ENCODE results near the gene UGGT1. TPM values are rescaled to one million over a fixed set of nuclear protein-coding genes. Genes with fewer than 3 reads are reported as not detected.

Gene UGGT1
- total and polyA plus RNA-seq, 5 donors = 9.1 to 35.7 (median 34.3) TPM

DNA sequence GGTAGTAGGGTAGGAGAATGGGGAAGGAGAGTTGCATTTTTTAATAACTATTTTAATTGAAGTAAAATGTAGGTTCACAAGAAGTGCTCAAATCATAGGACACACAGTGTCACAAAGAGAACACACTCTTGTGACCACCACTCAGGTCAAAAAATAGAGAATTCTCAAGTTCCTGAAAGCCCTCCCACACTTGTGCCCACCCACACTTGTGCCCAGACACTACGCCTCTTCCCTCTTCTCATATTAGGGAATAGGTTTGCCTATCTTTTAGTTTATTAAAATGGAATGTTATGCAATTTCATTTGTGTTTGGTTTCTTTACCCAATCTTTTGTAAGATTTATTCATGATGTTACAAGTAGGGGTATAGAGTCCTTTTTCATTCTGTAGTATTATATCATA lies 67.2 kb downstream of the UGGT1 start:
- Histone ChIP-seq H3K4me3 (ENCODE audit: low read length) (no peak overlapping the region), H3K9me3 (ENCODE audit: control insufficient read depth, low read length) (no peaks in the 10 kb centered on the region), H3K27ac (ENCODE audit: low read length) (no peak overlapping the region), H3K4me1 (ENCODE audit: control insufficient read depth, insufficient read depth, low read length) (no peaks in the 10 kb centered on the region), H3K27me3 (ENCODE audit: control insufficient read depth, insufficient read depth) (no peaks in the 10 kb centered on the region)
- intact Hi-C loops (cut with DNase I) = no loop called here
- ATAC-seq = no peak
- 100% methylated on average over 1 of the region's 1 CpG for WGBS
- DNase-seq = no peak

DNA sequence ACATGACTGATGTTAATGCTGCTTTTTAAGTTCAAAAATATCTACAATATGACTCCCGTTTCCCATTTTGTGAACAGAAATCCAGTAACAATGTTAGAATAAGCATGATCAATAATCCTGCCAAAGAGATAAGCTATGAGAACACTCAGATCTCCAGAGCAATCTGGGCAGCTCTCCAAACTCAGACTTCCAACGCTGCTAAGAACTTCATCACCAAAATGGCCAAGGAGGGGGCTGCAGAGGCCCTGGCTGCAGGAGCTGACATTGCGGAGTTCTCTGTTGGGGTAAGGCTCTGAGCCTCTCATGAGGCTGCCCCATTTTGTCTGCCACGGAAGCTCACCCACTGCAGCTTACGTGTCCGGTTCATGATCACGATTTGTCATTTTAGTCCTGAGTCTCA lies 68.4 kb downstream of the UGGT1 start:
- Histone ChIP-seq H3K27ac (ENCODE audit: low read length) (no peak overlapping the region), H3K27me3 (ENCODE audit: control insufficient read depth, insufficient read depth) (no peaks in the 10 kb centered on the region), H3K9me3 (ENCODE audit: control insufficient read depth, low read length) (no peaks in the 10 kb centered on the region), H3K4me3 (ENCODE audit: low read length) (no peak overlapping the region), H3K4me1 (ENCODE audit: control insufficient read depth, insufficient read depth, low read length) (no peaks in the 10 kb centered on the region)
- 78% methylated on average over 7 of the region's 7 CpGs for WGBS
- no peak for DNase-seq
- intact Hi-C loops (cut with DNase I) = no loop called here
- ATAC-seq = no peak

DNA sequence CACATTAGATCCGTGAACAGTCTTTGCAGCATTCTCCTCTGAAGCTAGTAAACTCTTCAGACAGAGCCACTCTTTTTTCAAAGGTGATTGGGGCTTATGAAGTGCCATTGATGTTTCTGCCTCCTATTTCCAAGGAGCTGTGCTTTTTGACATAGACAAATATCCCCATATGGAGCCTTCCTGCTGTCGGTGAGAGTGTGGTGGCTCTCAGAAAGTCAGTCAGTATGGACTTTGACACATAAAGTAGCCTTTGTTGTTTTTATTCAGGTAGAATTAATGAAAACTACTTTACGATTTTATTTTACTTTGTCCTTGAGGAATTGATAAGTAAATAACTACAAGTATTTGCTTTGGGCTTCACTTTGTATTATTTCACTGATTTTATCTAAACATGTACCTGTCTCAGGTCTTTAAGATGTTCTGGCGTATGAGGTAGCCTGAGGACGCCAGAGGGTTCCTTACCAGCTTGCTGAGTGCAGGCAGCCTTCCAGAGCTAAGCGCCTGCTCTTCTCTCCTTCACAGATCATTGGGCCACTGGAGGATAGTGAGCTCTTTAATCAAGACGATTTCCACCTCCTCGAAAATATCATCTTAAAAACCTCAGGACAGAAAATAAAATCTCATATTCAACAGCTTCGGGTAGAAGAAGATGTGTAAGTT lies 69.7 kb downstream of the UGGT1 start:
- DNase-seq (no peak), ATAC-seq (no peak)
- no peaks in the 10 kb centered on the region for H3K9me3 ChIP-seq (ENCODE audit: control insufficient read depth, low read length)
- H3K4me3 ChIP-seq (ENCODE audit: low read length) = no peak overlapping the region
- 93% methylated on average over 9 of the region's 9 CpGs for WGBS
- intact Hi-C loops (cut with DNase I) = no loop called here
- H3K27ac ChIP-seq (ENCODE audit: low read length) = no peak overlapping the region
- no peaks in the 10 kb centered on the region for H3K4me1 ChIP-seq (ENCODE audit: control insufficient read depth, insufficient read depth, low read length)
- H3K27me3 ChIP-seq (ENCODE audit: control insufficient read depth, insufficient read depth) = no peaks in the 10 kb centered on the region

DNA sequence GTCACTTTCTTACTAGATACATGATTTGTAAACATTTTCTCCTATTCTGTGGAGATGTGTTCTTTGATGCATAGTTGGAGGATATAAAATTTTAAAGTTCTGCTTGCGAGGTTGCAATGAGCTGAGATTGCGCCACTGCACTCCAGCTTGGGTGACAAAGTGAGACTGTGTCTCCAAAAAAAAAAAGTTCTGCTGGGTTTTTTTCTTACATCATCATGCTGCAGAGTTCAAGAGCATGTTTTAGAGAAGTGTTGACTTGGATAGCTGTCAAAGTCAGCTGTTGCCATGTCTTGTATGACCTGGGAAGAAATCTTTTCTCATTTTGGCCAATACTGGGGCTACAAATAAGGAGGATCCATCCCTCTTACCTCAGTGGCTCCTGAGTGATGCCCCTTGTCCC lies 71.3 kb downstream of the UGGT1 start:
- Histone ChIP-seq H3K4me3 (ENCODE audit: low read length) (no peak overlapping the region), H3K9me3 (ENCODE audit: control insufficient read depth, low read length) (no peaks in the 10 kb centered on the region), H3K27me3 (ENCODE audit: control insufficient read depth, insufficient read depth) (no peaks in the 10 kb centered on the region), H3K4me1 (ENCODE audit: control insufficient read depth, insufficient read depth, low read length) (no peaks in the 10 kb centered on the region), H3K27ac (ENCODE audit: low read length) (no peak overlapping the region)
- DNase-seq (peak in 2 of 3 donors; percentile 30 to 58), ATAC-seq (peak; percentile 31 to 60)
- intact Hi-C loops (cut with DNase I) = no loop called here
- 84% methylated on average over 2 of the region's 2 CpGs for WGBS

DNA sequence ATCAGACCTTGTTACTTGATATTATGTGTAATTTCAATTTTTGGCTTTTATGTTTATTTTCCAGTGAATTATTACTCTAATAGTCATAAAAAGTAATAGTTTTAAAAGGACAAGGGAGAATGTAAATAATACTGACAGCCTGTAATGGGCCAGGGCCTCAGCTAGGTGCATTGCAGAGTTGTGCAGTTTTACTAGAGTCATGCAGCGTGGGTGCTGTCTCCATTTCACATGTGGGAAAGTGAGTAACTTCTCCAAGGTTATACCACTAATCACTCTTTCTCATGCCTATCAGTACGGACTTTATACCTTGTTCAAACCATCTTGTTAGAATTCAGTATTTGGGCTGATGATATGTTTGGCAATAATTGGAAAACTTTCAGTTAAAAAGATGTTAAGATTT lies 73.3 kb downstream of the UGGT1 start:
- intact Hi-C loops (cut with DNase I) = no loop called here
- no peak for ATAC-seq
- Histone ChIP-seq H3K4me3 (ENCODE audit: low read length) (no peak overlapping the region), H3K4me1 (ENCODE audit: control insufficient read depth, insufficient read depth, low read length) (no peaks in the 10 kb centered on the region), H3K9me3 (ENCODE audit: control insufficient read depth, low read length) (no peaks in the 10 kb centered on the region), H3K27ac (ENCODE audit: low read length) (no peak overlapping the region), H3K27me3 (ENCODE audit: control insufficient read depth, insufficient read depth) (no peaks in the 10 kb centered on the region)
- 95% methylated on average over 2 of the region's 2 CpGs for WGBS
- DNase-seq = no peak

DNA sequence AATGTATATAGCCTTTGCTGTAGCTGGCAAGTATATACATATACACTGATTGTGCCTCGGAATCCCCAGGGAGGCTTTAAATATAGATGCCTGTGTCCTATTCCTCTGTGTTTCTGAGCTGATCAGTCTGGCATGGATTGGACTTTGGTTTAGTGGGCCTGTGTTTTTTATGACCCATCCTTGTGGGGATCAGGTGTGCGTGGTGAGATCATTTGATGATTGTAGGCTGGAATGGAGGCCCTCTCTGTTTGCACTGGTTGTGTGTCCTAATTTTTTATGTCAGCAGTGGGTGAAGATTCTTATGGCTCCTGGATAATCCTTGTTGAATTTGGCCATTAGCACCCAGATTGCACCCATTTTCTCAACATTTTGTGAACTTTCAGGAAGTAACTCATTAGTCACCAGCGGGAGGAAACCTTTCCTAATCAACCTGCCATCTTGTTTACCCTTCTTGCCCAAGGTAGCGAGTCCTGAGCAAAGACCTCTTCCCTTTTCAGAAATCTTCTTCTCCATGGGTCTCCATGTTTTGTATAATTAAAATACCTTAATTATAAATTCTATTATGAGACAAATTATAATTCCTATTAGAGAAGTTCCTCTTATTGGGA lies 75.8 kb downstream of the UGGT1 start:
- intact Hi-C loops (cut with DNase I) = no loop called here
- WGBS = 88% methylated on average over 4 of the region's 4 CpGs
- Histone ChIP-seq H3K4me1 (ENCODE audit: control insufficient read depth, insufficient read depth, low read length) (no peaks in the 10 kb centered on the region), H3K9me3 (ENCODE audit: control insufficient read depth, low read length) (no peaks in the 10 kb centered on the region), H3K4me3 (ENCODE audit: low read length) (no peak overlapping the region), H3K27ac (ENCODE audit: low read length) (no peak overlapping the region), H3K27me3 (ENCODE audit: control insufficient read depth, insufficient read depth) (no peaks in the 10 kb centered on the region)
- ATAC-seq (no peak), DNase-seq (no peak)

DNA sequence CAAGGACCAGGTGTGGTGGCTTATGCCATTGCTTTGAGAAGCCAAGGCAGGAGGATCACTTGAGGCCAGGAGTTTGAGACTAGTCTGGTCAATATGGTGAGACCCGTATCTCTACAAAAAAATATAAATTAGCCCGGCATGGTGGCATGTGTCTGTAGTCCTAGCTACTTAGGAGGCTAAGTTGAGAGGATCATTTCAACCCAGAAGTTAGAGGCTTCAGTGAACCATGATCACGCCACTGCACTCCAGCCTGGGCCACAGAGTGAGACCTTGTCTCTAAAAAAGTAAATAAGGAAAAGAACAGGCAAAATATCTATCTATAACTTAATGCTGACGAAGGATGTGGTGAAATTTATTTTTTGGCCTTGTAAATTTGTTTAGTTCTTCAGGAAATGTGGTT lies 78.1 kb downstream of the UGGT1 start:
- H3K4me1 ChIP-seq (ENCODE audit: control insufficient read depth, insufficient read depth, low read length) = no peaks in the 10 kb centered on the region
- no peaks in the 10 kb centered on the region for H3K27me3 ChIP-seq (ENCODE audit: control insufficient read depth, insufficient read depth)
- no peak overlapping the region for H3K4me3 ChIP-seq (ENCODE audit: low read length)
- intact Hi-C loops (cut with DNase I) = no loop called here
- DNase-seq (no peak), ATAC-seq (no peak)
- 90% methylated on average over 4 of the region's 4 CpGs for WGBS
- no peaks in the 10 kb centered on the region for H3K9me3 ChIP-seq (ENCODE audit: control insufficient read depth, low read length)
- no peak overlapping the region for H3K27ac ChIP-seq (ENCODE audit: low read length)

DNA sequence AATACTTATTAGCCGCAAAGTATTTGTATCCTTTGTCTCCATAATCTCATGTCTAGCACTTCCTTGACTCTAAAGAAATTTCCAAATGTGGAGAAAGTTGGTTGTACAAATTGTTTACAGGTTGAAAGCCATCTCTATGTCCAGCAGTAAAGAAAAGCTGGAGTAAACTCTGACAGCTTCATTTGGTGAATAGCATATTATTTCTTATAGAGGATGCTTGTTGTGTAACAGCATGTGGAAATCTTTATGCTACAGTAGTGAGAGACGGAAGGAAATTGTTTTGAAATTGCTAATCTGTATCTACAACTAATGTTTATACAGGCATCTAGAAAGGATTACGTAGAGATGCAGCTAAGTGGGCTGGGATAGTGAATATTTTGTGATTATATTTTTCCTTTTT lies 78.5 kb downstream of the UGGT1 start:
- DNase-seq = no peak
- 69% methylated on average over 3 of the region's 3 CpGs for WGBS
- intact Hi-C loops (cut with DNase I) = no loop called here
- no peak overlapping the region for H3K4me3 ChIP-seq (ENCODE audit: low read length)
- H3K27ac ChIP-seq (ENCODE audit: low read length) = no peak overlapping the region
- ATAC-seq = peak; percentile 33 to 69
- H3K4me1 ChIP-seq (ENCODE audit: control insufficient read depth, insufficient read depth, low read length) = no peaks in the 10 kb centered on the region
- H3K9me3 ChIP-seq (ENCODE audit: control insufficient read depth, low read length) = no peaks in the 10 kb centered on the region
- no peaks in the 10 kb centered on the region for H3K27me3 ChIP-seq (ENCODE audit: control insufficient read depth, insufficient read depth)

DNA sequence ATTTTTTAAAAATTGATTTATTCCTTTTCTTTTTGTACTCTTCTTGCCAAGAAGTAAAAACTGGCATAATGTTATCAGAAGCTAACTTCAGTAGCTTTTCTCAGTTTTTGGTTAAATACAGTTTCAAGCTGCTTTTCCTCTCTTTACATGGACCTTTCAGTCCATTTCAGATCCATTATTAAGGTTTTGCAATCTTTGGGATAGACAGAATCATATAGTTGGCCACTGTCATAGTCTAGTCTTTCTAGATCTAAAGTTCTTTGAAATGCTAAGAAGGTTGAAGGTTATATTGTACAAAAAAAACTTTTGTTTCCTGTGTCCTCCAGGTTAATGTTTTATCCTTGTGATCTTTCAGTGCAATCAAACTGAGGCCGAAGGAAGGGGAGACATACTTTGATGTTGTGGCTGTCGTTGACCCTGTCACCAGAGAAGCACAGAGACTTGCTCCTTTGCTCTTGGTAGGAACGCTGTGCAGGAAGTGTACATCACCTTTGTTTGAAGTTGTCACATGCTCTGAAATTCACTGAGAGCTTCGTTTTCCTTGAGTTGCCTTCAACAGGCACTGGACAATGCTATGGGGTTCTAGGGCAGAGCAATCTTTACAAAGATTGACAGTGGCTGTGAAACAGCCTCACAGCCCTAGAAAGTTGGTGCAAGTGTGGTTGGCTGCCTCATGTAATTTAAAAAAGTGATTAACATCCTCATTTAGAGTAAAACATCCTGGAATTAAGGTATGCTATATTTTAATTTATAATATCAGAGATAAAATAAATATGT lies 79.1 kb downstream of the UGGT1 start:
- Histone ChIP-seq H3K4me1 (ENCODE audit: control insufficient read depth, insufficient read depth, low read length) (no peaks in the 10 kb centered on the region), H3K4me3 (ENCODE audit: low read length) (no peak overlapping the region), H3K9me3 (ENCODE audit: control insufficient read depth, low read length) (no peaks in the 10 kb centered on the region), H3K27ac (ENCODE audit: low read length) (no peak overlapping the region), H3K27me3 (ENCODE audit: control insufficient read depth, insufficient read depth) (no peaks in the 10 kb centered on the region)
- intact Hi-C loops (cut with DNase I) = loop anchor here in 2 of 4 donors (10.0 kb wide), 2 partner anchors 65 to 145 kb away; partner anchors contain the start of gene HS6ST1 (in 2 of the 2)
- no peak for ATAC-seq
- WGBS = 66% methylated on average over 4 of the region's 4 CpGs
- DNase-seq = no peak

DNA sequence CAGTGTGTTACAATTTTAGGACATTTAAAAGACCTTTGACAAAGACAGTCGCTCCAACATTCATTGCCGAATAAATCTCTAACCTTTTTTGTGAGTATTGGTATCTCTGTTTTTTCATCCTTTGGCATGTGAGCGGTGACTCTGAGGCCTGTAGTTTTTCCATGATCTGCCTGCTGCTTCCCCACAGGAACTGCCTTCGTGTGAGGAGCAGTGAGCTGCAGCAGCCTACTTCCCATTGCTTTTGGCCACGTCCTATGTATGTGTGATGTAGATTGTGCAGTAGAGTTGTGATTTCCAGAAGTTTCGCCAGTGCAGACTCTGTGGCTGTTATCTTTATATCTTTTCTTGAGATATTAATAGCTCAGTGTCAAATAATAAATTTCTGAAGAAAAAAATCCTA lies 79.8 kb downstream of the UGGT1 start:
- DNase-seq (no peak), ATAC-seq (peak in 1 of 2 donors; percentile 39)
- Histone ChIP-seq H3K4me1 (ENCODE audit: control insufficient read depth, insufficient read depth, low read length) (no peaks in the 10 kb centered on the region), H3K9me3 (ENCODE audit: control insufficient read depth, low read length) (no peaks in the 10 kb centered on the region), H3K27me3 (ENCODE audit: control insufficient read depth, insufficient read depth) (no peaks in the 10 kb centered on the region), H3K27ac (ENCODE audit: low read length) (no peak overlapping the region), H3K4me3 (ENCODE audit: low read length) (no peak overlapping the region)
- intact Hi-C loops (cut with DNase I) = loop anchor here in 2 of 4 donors (10.0 kb wide), 2 partner anchors 64 to 144 kb away; partner anchors contain the start of gene HS6ST1 (in 2 of the 2)
- 69% methylated on average over 6 of the region's 6 CpGs for WGBS

DNA sequence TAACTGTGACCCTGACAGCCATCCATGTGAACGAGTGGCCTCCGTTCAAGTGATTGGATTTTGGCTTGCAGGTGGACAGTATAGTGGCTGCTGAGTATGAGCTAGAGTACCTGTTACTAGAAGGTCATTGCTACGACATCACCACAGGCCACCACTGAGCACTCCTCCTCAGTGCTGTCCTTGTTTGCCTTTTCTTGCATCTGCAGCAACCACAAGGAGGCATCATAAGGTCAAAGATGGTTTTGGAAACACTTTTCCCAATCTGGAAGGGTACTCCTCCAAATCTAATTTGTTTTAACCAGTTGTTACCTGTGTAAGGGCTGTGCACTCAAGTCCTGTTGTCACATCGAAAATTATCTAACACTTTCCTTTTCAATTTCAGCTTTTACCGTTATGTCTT lies 81.2 kb downstream of the UGGT1 start:
- ATAC-seq (no peak), DNase-seq (no peak)
- H3K4me1 ChIP-seq (ENCODE audit: control insufficient read depth, insufficient read depth, low read length) = no peaks in the 10 kb centered on the region
- no peaks in the 10 kb centered on the region for H3K9me3 ChIP-seq (ENCODE audit: control insufficient read depth, low read length)
- 88% methylated on average over 5 of the region's 5 CpGs for WGBS
- H3K27ac ChIP-seq (ENCODE audit: low read length) = no peak overlapping the region
- no peak overlapping the region for H3K4me3 ChIP-seq (ENCODE audit: low read length)
- H3K27me3 ChIP-seq (ENCODE audit: control insufficient read depth, insufficient read depth) = no peaks in the 10 kb centered on the region
- intact Hi-C loops (cut with DNase I) = loop anchor here in 2 of 4 donors (10.0 kb wide), 2 partner anchors 63 to 143 kb away; partner anchors contain the start of gene HS6ST1 (in 2 of the 2)

All from right cardiac atrium (tissue), 5 donors.